Measurements from ENCODE around the gene PTPRQ. TPM values are rescaled to one million over a fixed set of nuclear protein-coding genes. Genes with fewer than 3 reads are reported as not detected.

PTPRQ gene
- total and polyA plus RNA-seq, 2 of the 8 experiments (the other 6 are each of a cell fraction or from before 2014, with no cell fraction given), result not detected

DNA sequence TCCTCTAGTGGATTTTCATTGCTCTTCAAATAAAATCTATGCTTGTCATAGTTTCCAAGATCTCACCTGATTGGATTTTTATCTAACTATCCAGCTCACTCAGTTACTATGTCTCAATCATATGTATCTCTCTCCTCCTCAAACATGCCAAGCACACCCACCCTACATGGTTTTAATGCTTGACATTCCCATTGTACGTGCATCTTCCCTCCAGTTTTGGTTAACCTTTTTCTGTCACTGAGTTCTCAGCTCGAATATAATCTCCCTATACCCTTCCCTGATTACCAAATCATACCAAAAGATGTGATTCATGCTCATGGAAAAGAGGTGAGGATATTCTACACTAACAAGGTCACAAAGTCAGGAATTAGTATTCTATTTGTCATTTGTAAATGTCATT is 12.0 kb upstream of the PTPRQ start:
- no peak overlapping the region for H3K56ac ChIP-seq (replicated peaks; ENCODE audit: insufficient read length, low read depth, low read length)
- H3K4ac ChIP-seq (replicated peaks; ENCODE audit: insufficient read length, low read depth, low read length), result no peak overlapping the region
- no peaks in the 10 kb centered on the region for H4K20me1 ChIP-seq (replicated peaks in 1 of 2; ENCODE audit: control insufficient read depth in 1 of 2, insufficient read depth in 2 of 2, low read length in 2 of 2)
- 89% methylated on average over 2 of the region's 2 CpGs; no CpG with 5 or more reads in 1 of the 2 experiments for WGBS, 2 experiments (ENCODE audit: extremely low coverage in 1 of 2, insufficient coverage in 1 of 2, insufficient read length in 1 of 2, insufficient replicate concordance in 2 of 2, low coverage in 1 of 2, low lambda C conversion rate in 2 of 2, missing lambda C conversion rate in 1 of 2)
- H2AK5ac ChIP-seq (ENCODE audit: low read depth, low read length), result no peak overlapping the region
- no peaks in the 10 kb centered on the region for H3K79me2 ChIP-seq (ENCODE audit: control insufficient read depth in 1 of 2, insufficient read depth in 2 of 2, low read length in 2 of 2)
- no peaks in the 10 kb centered on the region for H3K23me2 ChIP-seq (ENCODE audit: low read depth, low read length)
- TF ChIP-seq SUZ12 (IDR thresholded peaks at IDR 0.05; ENCODE audit: low read length) (no peak), TAF1 (IDR thresholded peaks at IDR 0.05; ENCODE audit: low read depth, low read length) (no peak), TEAD4 (IDR thresholded peaks at IDR 0.05; ENCODE audit: low read depth, low read length) (no peak), SIX5 (IDR thresholded peaks at IDR 0.05; ENCODE audit: low read depth, low read length) (no peak), CEBPB (IDR thresholded peaks at IDR 0.05; ENCODE audit: low read depth, low read length) (no peak), SIN3A (conservative IDR thresholded peaks at IDR 0.05 in 1 of 2, IDR thresholded peaks at IDR 0.05 in 1 of 2; ENCODE audit: low read depth in 1 of 2, low read length in 2 of 2) (no peak), MAFK (IDR thresholded peaks at IDR 0.05; ENCODE audit: low read depth, low read length) (no peak), KDM1A (IDR thresholded peaks at IDR 0.05; ENCODE audit: borderline replicate concordance, low read length) (no peak), TBP (IDR thresholded peaks at IDR 0.05; ENCODE audit: low read depth, low read length) (no peak), GABPA (IDR thresholded peaks at IDR 0.05; ENCODE audit: borderline replicate concordance, insufficient read depth, low read length) (no peak), BACH1 (IDR thresholded peaks at IDR 0.05; ENCODE audit: low read length) (no peak), KDM4A (IDR thresholded peaks at IDR 0.05; ENCODE audit: low read depth, low read length, severe bottlenecking) (no peak), BRCA1 (IDR thresholded peaks at IDR 0.05; ENCODE audit: low read depth, low read length) (no peak), ZNF274 (IDR thresholded peaks at IDR 0.05; ENCODE audit: borderline replicate concordance, extremely low read depth, low read length) (no peak), PHF8 (conservative IDR thresholded peaks at IDR 0.05; ENCODE audit: low read depth, low read length) (no peak), SP4 (IDR thresholded peaks at IDR 0.05; ENCODE audit: low read length) (no peak)
- no peak overlapping the region for H4K91ac ChIP-seq (replicated peaks; ENCODE audit: insufficient read length, low read length)
- no peak overlapping the region for H3K27ac ChIP-seq (ENCODE audit: low read depth, low read length)
- H3K4me2 ChIP-seq (ENCODE audit: insufficient read depth in 1 of 2, low read depth in 2 of 2, low read length in 2 of 2), result no peak overlapping the region
- no peak overlapping the region for H3K9ac ChIP-seq (replicated peaks in 1 of 4; ENCODE audit: extremely low read depth in 1 of 4, low read depth in 3 of 4, low read length in 3 of 4)
- no peak overlapping the region for H3K23ac ChIP-seq (ENCODE audit: insufficient read length)
- H3K4me1 ChIP-seq (replicated peaks in 1 of 4; ENCODE audit: control insufficient read depth in 3 of 4, insufficient read depth in 4 of 4, low read length in 3 of 4), result peaks cover 0 to 5% (median 0%) of the 10 kb centered on the region in 4 experiments; a peak in 1 of 7 replicates
- H3K9me3 ChIP-seq (ENCODE audit: insufficient read depth in 2 of 2, low read depth in 1 of 2, low read length in 1 of 2), result no peaks in the 10 kb centered on the region; a peak in 1 of 4 replicates
- no peaks in the 10 kb centered on the region for H3K36me3 ChIP-seq (ENCODE audit: control insufficient read depth in 2 of 4, insufficient read depth in 4 of 4, low read length in 3 of 4)
- no peak overlapping the region for H4K8ac ChIP-seq (ENCODE audit: extremely low read depth, insufficient read depth, low read length)
- H2BK120ac ChIP-seq (replicated peaks; ENCODE audit: low read depth, low read length), result no peak overlapping the region
- H2BK5ac ChIP-seq (ENCODE audit: low read depth, low read length), result no peak overlapping the region
- no peak overlapping the region for H4K5ac ChIP-seq (ENCODE audit: insufficient read length, low read depth, low read length)
- no peak overlapping the region for H2BK15ac ChIP-seq (ENCODE audit: low read length)
- no peak overlapping the region for H3K14ac ChIP-seq (ENCODE audit: insufficient read length)
- no peak overlapping the region for H2BK20ac ChIP-seq (ENCODE audit: low read length)
- ChIA-PET POLR2A (ENCODE audit: partially characterized antibody) (no interaction called here), CTCF (ENCODE audit: partially characterized antibody) (no interaction called here)
- H2AFZ ChIP-seq (ENCODE audit: low read length), result no peak overlapping the region
- FAIRE-seq, result no peak
- H3K18ac ChIP-seq (ENCODE audit: extremely low read depth, low read length), result no peak overlapping the region
- H2BK12ac ChIP-seq (ENCODE audit: low read depth, low read length), result no peak overlapping the region
- H3K4me3 ChIP-seq (ENCODE audit: extremely low read depth in 1 of 4, insufficient read depth in 2 of 4, low read depth in 3 of 4, low read length in 4 of 4), result no peak overlapping the region
- H3K27me3 ChIP-seq (replicated peaks in 1 of 4; ENCODE audit: control insufficient read depth in 3 of 4, extremely low read depth in 1 of 4, insufficient read depth in 3 of 4, low read length in 3 of 4), result peaks cover 0 to 1% (median 0%) of the 10 kb centered on the region in 4 experiments; a peak in 1 of 7 replicates
- DNase-seq (ENCODE audit: low read depth in 1 of 2, low spot score in 2 of 2), result no peak
- H3K79me1 ChIP-seq (ENCODE audit: low read depth, low read length), result no peaks in the 10 kb centered on the region

Measured in H1 (cell line).